ENCODE data around the gene FHIT.

Gene FHIT

DNA sequence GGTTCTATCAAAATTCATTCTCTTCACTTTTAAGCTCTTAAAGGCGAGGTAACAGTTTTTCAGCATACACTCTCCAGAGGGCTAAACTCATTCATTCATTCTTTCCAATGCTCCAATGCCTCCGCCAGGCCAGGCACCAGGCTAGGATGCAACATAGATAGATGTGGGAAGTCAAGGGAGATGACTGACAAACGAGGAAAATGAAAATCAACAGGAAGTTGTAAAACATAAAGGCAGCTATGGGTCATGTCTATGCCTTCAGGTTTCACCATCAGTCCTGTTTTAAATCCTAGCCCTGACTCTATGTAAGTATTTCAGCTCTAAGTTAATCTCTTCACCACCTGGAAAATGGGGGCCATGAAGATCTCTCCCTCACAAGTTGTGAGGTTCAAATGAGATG, 797.9 kb downstream of the FHIT start:
- Histone ChIP-seq H4K20me1 (ENCODE audit: low read depth, low read length) (no peaks in the 10 kb centered on the region), H3K27me3 (ENCODE audit: low read length) (no peaks in the 10 kb centered on the region), H3F3A (ENCODE audit: insufficient read depth) (no peaks in the 10 kb centered on the region), H3K36me3 (ENCODE audit: low read length) (no peaks in the 10 kb centered on the region), H3K4me3 (ENCODE audit: insufficient read depth, low read length, poor library complexity, severe bottlenecking) (no peak overlapping the region), H3K27ac (ENCODE audit: low read depth, low read length) (no peak overlapping the region), H3K79me2 (ENCODE audit: insufficient read depth, low read length) (no peaks in the 10 kb centered on the region), H3K9me2 (replicated peaks; ENCODE audit: insufficient read depth, low read length) (no peaks in the 10 kb centered on the region), H3K9ac (ENCODE audit: low read length) (no peak overlapping the region), H3K9me3 (ENCODE audit: insufficient read depth, low read length) (no peaks in the 10 kb centered on the region), H3K4me2 (ENCODE audit: low read depth, low read length, poor library complexity, severe bottlenecking) (no peak overlapping the region), H2AFZ (ENCODE audit: low read depth, low read length, severe bottlenecking) (no peak overlapping the region)
- TF ChIP-seq, protein P1, sequence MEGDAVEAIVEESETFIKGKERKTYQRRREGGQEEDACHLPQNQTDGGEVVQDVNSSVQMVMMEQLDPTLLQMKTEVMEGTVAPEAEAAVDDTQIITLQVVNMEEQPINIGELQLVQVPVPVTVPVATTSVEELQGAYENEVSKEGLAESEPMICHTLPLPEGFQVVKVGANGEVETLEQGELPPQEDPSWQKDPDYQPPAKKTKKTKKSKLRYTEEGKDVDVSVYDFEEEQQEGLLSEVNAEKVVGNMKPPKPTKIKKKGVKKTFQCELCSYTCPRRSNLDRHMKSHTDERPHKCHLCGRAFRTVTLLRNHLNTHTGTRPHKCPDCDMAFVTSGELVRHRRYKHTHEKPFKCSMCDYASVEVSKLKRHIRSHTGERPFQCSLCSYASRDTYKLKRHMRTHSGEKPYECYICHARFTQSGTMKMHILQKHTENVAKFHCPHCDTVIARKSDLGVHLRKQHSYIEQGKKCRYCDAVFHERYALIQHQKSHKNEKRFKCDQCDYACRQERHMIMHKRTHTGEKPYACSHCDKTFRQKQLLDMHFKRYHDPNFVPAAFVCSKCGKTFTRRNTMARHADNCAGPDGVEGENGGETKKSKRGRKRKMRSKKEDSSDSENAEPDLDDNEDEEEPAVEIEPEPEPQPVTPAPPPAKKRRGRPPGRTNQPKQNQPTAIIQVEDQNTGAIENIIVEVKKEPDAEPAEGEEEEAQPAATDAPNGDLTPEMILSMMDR (IDR thresholded peaks at IDR 0.05; ENCODE audit: insufficient read depth, low read length, poor library complexity, severe bottlenecking), result no peak
- no peak for TF ChIP-seq EZH2phosphoT487 (conservative IDR thresholded peaks at IDR 0.05; ENCODE audit: low read length)

DNA sequence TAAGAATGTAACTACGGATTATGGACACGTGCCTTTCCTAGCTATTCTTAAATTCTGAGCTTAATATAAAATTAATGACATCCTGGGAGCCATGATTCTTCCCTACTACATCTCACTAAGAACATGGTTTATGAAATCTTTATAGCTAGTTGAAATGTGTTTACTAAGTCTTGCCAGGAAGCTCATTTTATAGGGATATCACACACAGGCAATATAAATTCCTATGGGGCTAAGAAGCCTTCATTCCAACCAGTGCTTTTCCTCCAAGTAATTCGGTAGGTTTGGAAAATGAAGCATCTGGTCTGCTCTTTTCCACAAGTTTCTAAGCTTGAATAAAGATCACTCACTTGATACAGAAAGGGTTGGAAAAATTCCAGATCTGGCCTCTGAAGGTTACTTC, 802.6 kb downstream of the FHIT start:
- no peaks in the 10 kb centered on the region for H3K27me3 ChIP-seq (ENCODE audit: low read length)
- H3K9me2 ChIP-seq (replicated peaks; ENCODE audit: insufficient read depth, low read length), result no peaks in the 10 kb centered on the region
- no peak overlapping the region for H3K4me3 ChIP-seq (ENCODE audit: insufficient read depth, low read length, poor library complexity, severe bottlenecking)
- no peak overlapping the region for H2AFZ ChIP-seq (ENCODE audit: low read depth, low read length, severe bottlenecking)
- H3K9me3 ChIP-seq (ENCODE audit: insufficient read depth, low read length), result no peaks in the 10 kb centered on the region
- H3K79me2 ChIP-seq (ENCODE audit: insufficient read depth, low read length), result no peaks in the 10 kb centered on the region
- TF ChIP-seq, protein P1 (IDR thresholded peaks at IDR 0.05; ENCODE audit: insufficient read depth, low read length, poor library complexity, severe bottlenecking), result no peak
- no peak for TF ChIP-seq EZH2phosphoT487 (conservative IDR thresholded peaks at IDR 0.05; ENCODE audit: low read length)
- no peak overlapping the region for H3K4me2 ChIP-seq (ENCODE audit: low read depth, low read length, poor library complexity, severe bottlenecking)
- no peaks in the 10 kb centered on the region for H3K36me3 ChIP-seq (ENCODE audit: low read length)
- no peaks in the 10 kb centered on the region for H3F3A ChIP-seq (ENCODE audit: insufficient read depth)
- no peak overlapping the region for H3K9ac ChIP-seq (ENCODE audit: low read length)
- H3K27ac ChIP-seq (ENCODE audit: low read depth, low read length), result no peak overlapping the region
- no peaks in the 10 kb centered on the region for H4K20me1 ChIP-seq (ENCODE audit: low read depth, low read length)

DNA sequence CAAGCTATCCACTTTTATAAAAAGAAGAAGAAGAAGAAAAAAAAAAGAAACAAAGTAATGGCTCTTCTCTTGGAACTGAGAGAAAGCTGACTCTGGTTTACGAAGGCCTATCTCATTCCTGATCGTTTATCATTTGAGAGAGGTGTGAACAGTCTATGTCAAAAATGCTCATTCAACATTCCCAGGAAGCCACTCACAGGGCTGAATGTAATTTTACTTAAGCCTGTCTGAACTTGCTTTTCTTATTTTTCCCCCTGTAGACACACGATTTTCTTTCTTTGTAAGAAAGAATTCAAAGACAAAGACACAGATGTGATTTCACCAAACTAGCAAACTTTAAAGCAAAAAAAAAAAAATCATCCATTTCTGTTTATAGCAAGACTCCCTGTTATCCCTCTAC, 805.8 kb downstream of the FHIT start:
- Histone ChIP-seq H3K9me3 (ENCODE audit: insufficient read depth, low read length) (no peaks in the 10 kb centered on the region), H4K20me1 (ENCODE audit: low read depth, low read length) (no peaks in the 10 kb centered on the region), H3K27me3 (ENCODE audit: low read length) (no peaks in the 10 kb centered on the region), H3K79me2 (ENCODE audit: insufficient read depth, low read length) (no peaks in the 10 kb centered on the region), H3F3A (ENCODE audit: insufficient read depth) (no peaks in the 10 kb centered on the region), H3K4me2 (ENCODE audit: low read depth, low read length, poor library complexity, severe bottlenecking) (no peak overlapping the region), H2AFZ (ENCODE audit: low read depth, low read length, severe bottlenecking) (no peak overlapping the region), H3K9ac (ENCODE audit: low read length) (no peak overlapping the region), H3K27ac (ENCODE audit: low read depth, low read length) (no peak overlapping the region), H3K9me2 (replicated peaks; ENCODE audit: insufficient read depth, low read length) (no peaks in the 10 kb centered on the region), H3K4me3 (ENCODE audit: insufficient read depth, low read length, poor library complexity, severe bottlenecking) (no peak overlapping the region), H3K36me3 (ENCODE audit: low read length) (no peaks in the 10 kb centered on the region)
- TF ChIP-seq, protein P1 (IDR thresholded peaks at IDR 0.05; ENCODE audit: insufficient read depth, low read length, poor library complexity, severe bottlenecking), result no peak
- no peak for TF ChIP-seq EZH2phosphoT487 (conservative IDR thresholded peaks at IDR 0.05; ENCODE audit: low read length)
